Effector CD4-positive, alpha-beta T cell (primary cell): Measurements from ENCODE around the gene AKAP8L.
"Not testable (repeated sequence)": the region's sequence is repeated elsewhere in the genome, so short reads cannot be mapped to it uniquely, and the experiment has no call there.

Experiments used
- DNase-seq: peaks from one replicate; pipeline ENCODE4 v3.0.0-alpha.2; 2020

The AKAP8L gene

DNA sequence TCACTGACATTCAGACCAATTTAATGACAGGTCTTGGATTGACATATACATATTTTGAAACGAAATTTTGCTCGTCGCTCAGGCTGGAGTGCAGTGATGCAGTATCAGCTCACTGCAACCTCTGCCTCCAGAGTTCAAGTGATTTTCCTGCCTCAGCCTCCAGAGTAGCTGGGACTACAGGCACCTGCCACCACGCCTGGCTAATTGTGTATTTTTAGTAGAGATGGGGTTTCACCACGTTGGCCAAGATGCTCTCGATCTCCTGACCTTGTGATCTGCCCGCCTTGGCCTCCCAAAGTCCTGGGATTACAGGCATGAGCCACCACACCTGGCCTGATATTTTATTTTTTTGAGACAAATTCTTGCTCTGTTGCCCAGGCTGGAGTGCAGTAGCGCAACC is 66.3 kb downstream of the AKAP8L start:
- DNase-seq: not testable (repeated sequence)

DNA sequence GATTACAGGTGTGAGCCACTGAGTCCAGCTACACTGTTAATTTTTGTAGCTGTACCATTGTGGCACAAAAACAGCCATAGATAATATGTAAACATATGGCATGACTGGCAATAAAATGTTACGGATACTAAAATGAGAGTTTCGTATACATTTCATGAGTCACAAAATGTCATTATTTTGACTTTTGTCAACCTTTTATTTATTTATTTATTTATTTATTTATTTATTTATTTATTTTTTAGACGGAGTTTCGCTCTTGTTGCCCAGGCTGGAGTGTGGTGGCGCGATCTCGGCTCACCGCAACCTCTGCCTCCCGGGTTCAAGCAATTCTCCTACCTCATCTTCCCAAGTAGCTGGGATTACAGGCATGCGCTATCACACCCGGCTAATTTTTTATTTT is 77.5 kb downstream of the AKAP8L start:
- not testable (repeated sequence) for DNase-seq

DNA sequence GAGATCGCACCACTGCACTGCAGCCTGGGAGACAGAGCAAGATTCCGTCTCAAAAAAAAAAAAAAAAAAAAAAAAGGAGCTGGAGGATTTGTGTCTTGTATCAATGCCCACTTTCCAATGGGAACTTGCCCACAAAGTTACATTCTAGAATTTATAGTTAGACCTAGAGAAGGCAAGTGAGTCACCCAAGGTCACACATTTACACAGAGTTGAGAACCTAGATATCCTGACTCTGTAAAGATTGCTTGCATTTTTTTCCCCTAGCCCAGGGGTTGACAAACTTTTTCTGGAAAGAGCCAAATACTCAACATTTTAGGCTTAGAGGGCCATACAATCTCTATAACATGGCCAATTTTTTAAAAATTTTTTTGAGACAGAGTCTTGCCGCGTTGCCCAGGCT is 78.7 kb downstream of the AKAP8L start:
- DNase-seq: no peak

DNA sequence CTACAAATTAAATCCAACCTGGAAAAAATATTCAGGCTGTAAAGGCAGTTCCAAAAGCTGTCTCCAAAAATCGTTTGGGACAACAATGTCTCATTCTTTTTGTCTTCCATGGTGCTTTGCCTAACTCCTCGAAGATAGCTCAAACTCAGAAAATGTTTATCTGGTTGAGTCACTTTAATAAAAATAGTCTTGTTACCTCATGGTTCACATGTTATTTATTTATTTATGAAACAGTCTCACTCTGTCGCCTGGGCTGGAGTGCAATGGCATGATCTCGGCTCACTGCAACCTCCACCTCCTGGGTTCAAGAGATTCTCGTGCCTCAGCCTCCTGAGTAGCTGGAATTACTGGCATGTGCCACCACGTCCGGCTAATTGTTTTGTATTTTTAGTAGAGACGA is 81.6 kb downstream of the AKAP8L start:
- no peak for DNase-seq

DNA sequence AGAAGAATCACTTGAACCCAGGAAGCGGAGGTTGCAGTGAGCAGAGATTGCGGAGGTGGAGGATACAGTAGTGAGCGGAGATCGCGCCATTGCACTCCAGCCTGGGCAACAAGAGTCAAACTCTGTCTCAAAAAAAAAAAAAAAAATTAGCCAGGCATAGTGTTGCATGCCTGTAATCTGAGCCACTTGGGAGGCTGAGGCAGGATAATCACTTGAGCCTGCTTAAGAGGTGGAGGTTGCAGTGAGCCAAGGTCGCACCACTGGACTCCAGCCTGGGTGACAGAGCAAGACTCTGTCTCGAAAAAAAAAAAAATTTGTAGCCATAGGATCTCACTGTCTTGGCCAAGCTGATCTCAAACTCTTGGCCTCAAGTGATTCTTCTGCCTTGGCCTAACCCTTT is 82.8 kb downstream of the AKAP8L start:
- DNase-seq: not testable (repeated sequence)

DNA sequence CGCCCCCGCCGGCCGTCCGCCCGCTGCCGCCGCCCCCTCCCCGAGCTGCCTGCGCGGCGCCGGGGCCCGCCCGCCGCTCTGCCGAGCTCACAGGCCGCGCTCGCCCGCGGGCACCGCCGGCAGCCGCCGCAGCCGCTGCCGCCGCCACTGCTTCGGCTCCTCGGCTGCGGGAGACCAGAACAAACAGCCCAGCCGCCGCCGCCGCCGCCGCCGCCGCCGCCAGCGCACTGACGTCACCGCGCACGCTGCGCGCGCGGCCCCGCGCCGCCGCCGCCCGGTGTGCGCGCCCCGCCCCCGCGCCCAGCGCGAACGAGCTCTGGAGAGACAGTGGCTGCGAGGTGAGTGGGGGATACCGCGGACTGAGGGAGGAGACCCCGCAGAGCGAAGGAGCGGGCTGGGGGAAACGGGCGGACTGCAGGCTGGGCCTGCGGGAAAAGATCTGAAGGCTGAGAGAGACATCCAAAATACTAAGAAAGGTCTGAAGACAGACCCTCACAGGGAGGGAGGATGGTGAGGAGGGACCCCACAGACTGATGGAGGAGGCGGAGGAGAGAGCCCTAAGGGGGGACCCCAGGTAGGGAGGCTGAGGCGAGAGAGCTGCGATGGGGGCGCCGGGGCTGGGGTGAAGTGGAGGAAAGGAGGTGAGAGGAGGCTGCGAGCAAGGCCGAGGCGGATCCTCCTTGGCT is 86.3 kb downstream of the AKAP8L start, which contains the start of gene BRD4:
BRD4 (minus strand) TSS at position 229 of the 686 bp plus-strand sequence. CDS start 59,440 bp downstream, outside the sequence.
- peak; percentile 67 for DNase-seq

DNA sequence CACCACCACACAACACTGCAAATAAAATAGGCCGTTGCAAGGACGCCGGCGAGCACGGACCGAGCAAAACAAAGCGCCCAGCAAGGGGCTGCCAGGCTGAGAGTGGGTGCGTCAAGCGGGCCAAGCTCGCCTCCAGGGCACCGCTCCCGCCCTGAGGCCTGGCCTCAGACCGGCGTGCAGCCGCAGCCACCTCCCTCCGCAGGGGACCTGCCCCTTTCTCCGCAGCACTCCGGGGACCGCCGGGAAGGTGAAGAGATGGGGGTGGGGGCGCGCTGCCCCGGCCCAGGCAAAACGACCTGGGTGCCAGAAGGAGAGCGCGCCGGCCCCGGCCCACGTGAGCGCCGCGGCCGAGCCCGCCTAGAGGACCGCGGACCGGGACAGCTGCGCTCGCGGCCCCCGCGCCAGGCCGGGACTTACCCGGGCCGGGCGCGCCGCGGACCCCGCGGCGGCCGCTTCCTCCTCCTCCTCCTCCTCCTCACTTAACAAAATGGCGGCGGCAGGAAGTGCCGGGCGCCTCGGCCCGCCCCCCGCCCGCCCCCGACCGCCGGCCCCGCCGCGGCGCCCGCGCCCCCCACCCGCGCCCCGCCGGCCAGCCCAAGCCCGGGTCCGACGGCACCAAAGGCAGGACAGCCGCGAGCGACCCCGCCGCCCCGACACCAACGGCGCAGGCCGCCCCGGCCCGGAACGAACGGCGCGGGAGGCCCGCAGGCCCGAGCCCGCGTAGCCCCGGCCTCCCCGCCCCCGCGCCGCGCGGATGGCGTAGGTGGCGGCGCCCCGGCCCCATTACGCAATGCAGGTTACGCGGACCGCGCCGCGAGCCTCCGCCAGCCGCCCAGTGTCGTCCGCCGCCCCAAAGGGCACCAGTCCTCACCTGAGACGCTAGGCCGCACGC is 87.1 kb downstream of the AKAP8L start:
- peak; percentile 57 for DNase-seq

DNA sequence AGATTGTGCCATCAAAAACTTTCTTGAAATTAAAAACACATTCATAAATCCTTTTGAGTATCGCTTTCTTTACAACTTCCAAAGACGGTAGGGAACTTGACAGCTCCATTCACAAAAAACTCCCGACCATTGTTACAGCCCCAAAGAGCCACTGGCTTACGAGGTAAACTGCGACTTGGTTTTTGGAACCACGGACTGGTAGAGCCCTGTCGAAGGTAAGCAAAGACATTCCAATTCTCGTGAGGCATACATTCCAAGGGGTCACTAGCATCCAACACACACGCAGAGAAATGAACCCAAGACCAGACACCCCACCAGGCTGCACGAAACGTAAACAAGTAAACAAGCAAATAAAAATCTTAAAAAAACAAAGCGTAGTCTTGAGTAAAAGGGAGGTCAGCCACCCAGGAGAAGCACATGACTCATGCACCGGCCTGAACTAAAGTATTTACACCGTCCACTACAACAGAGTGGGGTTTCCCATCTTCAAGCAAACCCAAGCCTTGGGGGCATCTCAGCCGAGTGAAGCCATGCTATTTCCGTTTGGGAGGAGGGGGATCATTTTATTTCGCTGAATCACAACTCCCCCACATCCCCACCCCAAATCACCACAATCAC is 87.9 kb downstream of the AKAP8L start:
- DNase-seq: peak; percentile 2
